GM18511 (cell line): ENCODE data around the gene SPG7.

ENCODE experiments used
- ATAC-seq: cut with Tn5 transposase; IDR thresholded peaks from one replicate; pipeline ENCODE4 v1.9.1; 2021; ENCODE audit warnings: mild to moderate bottlenecking, moderate library complexity; ENCODE audit not compliant: unreplicated experiment

Gene SPG7

DNA sequence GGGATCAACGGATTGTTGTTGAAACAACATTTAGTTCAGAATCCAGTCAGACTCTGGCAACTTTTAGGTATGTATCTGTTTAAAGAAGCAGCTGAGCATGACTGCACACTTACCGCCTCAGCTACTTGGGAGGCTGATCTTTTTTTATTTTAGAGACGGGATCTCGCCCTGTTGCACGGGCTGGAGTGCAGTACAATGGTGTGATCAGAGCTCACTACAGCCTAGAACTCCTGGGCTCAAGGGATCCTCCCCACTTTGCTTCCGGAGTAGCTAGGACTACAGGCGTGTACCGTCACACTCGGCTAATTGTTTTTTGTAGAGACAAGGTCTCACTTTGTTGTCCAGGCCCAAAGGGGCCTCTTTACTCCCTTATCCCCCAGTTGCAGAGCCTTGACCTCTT, 2.3 kb downstream of the SPG7 start:
- no peak for ATAC-seq

DNA sequence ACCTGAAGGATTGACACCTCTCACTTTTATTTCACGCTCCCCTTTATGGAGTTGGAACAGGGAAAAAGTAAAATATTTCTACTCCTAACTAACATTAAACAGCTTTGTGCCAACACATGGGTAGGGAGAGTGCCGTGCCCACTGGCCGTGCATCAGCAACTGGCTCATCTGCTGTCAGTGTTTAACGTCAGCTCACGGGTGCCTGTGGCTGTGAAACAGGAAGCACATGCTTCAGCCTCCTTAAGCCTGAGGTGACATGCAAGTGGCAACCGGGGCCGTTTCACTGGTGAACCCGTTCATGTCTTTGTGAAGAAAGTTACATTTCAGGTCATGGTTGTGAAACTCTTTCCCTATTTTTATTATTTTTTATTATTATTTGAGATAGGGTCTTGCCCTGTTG, 3.2 kb downstream of the SPG7 start:
- ATAC-seq: no peak

DNA sequence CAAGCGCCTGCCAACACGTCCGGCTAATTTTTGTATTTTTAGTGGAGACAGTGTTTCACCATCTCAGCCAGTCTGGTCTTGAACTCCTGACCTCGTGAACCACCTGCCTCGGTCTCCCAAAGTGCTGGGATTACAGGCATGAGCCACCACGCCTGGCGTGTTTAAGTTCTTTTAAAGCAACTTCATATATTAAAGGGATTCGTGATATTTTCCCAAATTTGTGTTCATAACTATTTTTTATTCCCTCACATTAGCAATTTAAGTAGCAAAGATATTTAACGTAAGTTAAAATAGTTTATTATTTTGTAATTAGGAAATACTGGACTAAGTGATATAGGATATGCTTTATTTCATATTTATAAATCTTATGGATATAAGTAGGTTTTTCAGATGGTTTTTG, 4.2 kb downstream of the SPG7 start:
- no peak for ATAC-seq

DNA sequence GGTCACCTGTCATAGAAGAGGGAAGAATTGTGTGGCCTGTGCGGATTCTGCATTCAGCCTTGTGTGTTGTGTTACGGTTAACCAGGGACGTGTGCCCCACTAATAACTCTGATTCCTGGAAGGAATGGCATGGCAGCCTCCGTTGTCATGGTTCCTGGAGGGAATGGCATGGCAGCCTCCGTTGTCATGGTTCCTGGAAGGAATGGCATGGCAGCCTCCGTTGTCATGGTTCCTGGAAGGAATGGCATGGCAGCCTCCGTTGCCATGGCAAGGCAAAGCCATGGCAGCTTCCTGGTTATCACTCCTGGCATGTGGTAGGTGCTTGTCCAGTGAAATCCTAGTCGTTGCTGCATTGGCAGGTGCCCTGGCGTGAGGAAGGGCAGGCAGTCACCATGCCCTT, 8.9 kb downstream of the SPG7 start:
- no peak for ATAC-seq

DNA sequence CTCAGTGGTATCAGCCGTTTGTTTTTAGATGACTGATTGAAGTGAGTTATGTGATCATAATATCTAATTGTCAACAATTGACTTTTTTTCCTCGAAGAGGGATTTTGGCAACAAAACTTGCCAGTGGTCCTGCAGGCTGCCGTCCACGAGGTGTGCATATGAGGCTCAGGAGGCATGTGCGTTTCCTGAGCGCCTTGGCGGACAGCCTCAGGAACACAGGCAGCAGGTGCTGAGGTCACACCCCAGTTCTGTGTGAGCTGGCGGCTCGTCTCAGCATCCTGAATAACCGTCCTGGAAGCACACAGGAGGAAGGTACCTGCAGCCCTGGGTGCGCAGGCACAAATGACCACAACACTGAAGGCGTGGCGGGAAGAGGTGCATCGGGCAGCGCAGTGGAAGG, 11.7 kb downstream of the SPG7 start:
- ATAC-seq: no peak

DNA sequence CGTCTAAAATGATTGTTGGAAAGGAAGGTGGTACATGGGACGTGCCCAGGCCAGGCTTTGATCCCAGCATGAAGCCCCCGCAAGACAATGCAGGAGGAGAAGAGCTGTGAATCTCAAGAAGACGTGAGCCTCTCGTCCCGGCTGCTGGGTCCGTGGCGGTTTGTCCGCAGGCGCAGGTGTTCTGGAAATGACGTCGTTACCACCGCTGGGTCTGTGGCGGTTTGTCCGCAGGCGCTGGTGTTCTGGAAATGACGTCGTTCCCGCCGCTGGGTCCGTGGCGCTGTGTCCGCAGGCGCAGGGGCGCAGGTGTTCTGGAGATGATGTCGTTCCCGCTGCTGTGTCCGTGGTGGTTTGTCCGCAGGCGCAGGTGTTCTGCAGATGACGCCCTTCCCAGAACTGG, 14.1 kb downstream of the SPG7 start:
- no peak for ATAC-seq

DNA sequence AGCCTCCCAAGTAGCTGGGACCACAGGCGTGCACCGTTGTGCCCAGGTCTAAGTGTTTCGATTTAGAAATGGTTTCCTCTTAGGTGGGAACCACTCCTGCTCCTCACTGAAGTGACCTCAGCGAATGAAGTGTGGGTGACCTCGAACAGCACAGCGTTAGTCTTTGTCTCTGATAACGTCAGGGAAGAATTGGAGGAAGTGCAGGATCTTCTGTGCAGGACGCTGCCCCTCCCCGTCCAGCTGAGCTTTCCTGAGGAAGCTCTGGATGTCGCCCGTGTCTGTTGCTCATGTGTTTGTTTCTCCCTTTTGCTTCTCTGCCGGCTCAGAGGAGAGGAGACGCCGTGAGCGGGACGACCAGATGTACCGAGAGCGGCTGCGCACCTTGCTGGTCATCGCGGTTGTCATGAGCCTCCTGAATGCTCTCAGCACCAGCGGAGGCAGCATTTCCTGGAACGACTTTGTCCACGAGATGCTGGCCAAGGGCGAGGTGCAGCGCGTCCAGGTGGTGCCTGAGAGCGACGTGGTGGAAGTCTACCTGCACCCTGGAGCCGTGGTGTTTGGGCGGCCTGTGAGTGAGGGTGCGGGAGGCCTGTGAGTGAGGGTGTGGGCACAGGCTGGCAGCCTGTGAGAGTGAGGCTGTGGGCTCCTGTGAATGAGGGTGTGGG, 15.6 kb downstream of the SPG7 start:
- ATAC-seq: no peak

- ATAC-seq: no peak
These were observed 17.1 kb downstream of the SPG7 start for GRCh38 chr16:89525146-89525913.

GRCh38 chr16:89529097-89529496, 20.9 kb downstream of the SPG7 start:
- no peak for ATAC-seq

DNA sequence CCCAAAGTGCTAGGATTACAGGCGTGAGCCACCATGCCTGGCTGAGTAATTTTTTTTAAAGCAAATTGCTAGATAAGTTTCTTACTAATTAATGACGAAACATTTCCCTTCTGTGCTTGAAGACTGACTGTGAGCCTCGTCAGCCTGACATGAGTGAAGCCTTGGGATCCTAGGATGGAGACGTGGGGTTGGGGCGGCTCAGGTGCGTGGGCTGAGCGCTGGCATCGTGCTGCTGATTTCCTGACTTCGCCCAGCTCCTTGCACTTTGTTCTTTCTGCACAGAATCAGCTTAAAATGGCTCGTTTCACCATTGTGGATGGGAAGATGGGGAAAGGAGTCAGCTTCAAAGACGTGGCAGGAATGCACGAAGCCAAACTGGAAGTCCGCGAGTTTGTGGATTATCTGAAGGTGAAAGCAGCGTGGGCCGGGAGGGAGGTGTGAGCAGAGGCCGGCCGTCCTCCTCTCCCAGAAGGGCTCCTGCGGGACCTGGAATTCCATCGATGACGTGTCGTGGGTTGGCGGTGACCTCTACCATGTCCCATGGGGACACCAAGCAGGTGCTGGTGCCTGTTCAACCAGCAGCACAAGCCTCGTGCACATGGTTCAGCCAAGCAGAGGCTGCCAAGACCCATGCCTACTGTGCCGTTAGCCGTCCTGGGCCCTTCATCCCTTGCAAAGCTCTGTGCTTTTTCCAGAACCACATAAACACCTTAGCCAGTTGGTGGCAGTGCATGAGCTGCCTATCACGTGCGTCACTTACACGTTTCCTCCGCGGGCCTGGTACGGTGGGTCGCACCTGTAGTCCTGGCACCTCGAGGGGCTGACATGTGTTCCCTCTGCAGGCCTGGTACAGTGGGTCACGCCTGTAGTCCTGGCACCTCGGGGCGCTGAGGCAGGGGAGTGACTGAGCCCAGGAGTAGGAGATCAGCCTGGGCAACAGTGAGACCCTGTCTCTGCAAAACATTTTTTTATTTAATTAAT, 22.5 kb downstream of the SPG7 start:
- no peak for ATAC-seq

DNA sequence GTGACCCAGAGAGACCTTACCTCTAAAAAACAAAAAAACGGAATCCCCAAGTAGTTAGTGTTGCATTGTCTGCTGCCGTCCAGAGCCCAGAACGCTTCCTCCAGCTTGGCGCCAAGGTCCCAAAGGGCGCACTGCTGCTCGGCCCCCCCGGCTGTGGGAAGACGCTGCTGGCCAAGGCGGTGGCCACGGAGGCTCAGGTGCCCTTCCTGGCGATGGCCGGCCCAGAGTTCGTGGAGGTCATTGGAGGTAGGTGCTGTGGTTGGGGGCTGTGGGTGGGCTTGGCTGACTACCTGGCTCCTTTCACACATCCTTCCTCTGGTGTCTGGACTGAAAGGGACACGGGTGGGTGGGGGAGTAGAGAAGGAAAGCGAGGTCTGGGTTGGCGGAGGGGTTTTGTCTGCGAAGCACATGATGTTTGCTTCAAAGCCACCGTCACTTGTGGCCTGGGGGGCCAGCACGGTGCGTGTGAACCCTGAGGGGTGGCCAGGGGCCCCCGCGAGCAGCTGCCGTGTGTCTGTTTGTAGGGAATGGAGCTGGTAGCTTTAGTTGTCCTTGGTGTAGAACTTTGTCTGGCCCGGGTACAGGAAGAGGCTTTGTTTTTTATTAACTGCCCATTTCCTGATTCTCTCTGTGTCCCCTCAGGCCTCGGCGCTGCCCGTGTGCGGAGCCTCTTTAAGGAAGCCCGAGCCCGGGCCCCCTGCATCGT, 23.8 kb downstream of the SPG7 start:
- ATAC-seq: no peak

- ATAC-seq: no peak
These were observed 26.1 kb downstream of the SPG7 start for GRCh38 chr16:89534252-89534756.

- ATAC-seq: no peak
These were observed 28.2 kb downstream of the SPG7 start for GRCh38 chr16:89536371-89536770.

DNA sequence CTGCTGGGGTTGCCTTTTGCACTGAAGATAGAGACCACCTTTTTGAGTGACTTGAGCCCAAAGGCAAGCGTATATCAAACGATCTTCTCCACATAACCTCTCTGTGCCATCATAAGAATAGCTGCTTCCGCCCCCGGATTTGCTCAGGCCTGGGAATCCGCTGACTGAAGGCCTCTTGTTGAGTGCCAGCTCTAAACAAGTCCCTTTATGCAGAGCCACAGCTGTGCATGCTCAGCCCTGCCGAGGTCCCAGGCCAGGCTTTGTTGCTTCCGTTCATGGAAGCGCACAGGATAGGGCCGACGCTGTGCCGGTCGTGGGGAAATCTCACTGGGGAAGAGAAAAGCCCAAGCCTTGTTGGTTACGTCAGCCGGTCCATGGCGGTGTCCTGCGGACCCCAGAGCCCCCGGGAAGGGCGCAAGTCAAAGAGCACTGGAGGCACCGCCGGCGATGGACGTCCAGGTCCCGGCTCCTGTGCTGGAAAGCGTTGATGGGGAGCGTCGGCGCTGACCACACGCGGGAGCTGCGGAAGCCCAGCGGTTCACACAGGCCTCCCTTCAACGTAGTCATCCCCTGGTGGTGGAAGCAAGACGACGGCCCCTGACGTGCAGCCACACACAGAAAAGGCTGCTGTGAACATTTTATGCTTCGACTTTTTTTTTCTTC, 28.8 kb downstream of the SPG7 start:
- no peak for ATAC-seq

DNA sequence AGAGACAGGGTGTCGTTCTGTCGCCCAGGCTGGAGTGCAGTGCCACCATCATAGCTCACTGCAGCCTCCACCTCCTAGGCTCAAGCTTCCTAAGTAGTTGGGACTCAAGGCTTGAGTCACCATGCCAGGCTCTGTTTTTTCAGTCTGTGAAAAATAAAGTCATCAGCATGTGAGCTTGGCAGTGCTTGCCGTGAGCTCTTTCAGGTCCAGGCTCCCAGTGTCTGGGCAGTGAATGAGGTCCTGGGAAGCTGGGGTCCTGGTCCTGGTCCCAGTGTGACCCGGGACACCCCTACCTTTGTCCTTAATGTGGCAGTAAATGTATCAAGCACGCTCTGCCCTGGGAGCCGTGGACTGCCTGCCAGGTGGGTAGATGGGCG, 29.3 kb downstream of the SPG7 start:
- ATAC-seq: no peak

DNA sequence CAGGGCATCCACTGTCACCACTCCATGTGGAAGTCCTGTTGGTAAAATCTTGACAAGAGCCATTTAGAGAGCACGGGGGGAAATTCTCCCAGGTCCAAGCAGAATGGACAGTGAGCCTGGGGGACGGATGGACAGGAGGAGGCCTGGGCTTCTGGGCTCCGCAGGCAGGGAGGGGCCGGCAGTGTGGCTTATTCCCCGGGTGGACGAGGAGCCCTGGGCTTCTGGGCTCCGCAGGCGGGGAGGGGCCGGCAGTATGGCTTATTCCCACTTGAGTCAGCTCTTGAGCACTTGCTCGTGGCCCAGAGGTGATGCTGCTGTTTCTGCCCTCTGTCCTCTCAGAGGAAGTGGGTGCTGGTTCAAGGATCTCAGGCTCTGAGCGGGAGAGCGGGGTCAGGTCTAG, 30.1 kb downstream of the SPG7 start:
- ATAC-seq: no peak

- no peak for ATAC-seq
These were observed 32.4 kb downstream of the SPG7 start for GRCh38 chr16:89540557-89540956.

- ATAC-seq: no peak
These were observed 33.6 kb downstream of the SPG7 start for GRCh38 chr16:89541792-89542191.

GRCh38 chr16:89544113-89544512, 35.9 kb downstream of the SPG7 start:
- ATAC-seq: no peak

DNA sequence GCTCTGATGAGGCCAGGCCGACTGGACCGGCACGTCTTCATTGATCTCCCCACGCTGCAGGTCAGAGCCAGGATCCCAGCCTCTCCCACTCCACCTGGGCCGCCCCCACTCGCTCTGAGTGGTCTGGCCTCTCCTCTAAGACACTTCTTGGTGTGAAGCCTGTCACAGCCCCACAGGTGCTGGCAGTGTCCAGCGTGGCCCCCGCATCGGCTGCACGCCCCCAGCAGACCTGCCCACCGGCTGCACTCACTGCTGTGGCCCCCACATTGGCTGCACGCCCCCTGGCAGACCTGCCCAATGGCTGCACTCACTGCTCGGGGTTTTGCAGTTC, 36.5 kb downstream of the SPG7 start:
- no peak for ATAC-seq
